ENCODE results near the gene WDR64.
"Not testable (repeated sequence)": the region's sequence is repeated elsewhere in the genome, so short reads cannot be mapped to it uniquely, and the experiment has no call there.

WDR64 gene

GRCh38 chr1:241660424-241660972 is 8.4 kb downstream of the WDR64 start:
- no peak for DNase-seq

GRCh38 chr1:241666419-241666818 is 14.3 kb downstream of the WDR64 start:
- DNase-seq, result no peak

- DNase-seq, result no peak
Measured at GRCh38 chr1:241672301-241672700, 20.2 kb downstream of the WDR64 start.

- no peak for DNase-seq
Measured at GRCh38 chr1:241674805-241675384, 22.8 kb downstream of the WDR64 start.

- no peak for DNase-seq
Measured at GRCh38 chr1:241675983-241676382, 23.9 kb downstream of the WDR64 start.

GRCh38 chr1:241677201-241677600 is 25.1 kb downstream of the WDR64 start:
- DNase-seq, result no peak

- DNase-seq, result no peak
Measured at GRCh38 chr1:241678536-241678935, 26.5 kb downstream of the WDR64 start.

- DNase-seq, result no peak
Measured at GRCh38 chr1:241679404-241679803, 27.3 kb downstream of the WDR64 start.

GRCh38 chr1:241679961-241680360 is 27.9 kb downstream of the WDR64 start:
- no peak for DNase-seq

- not testable (repeated sequence) for DNase-seq
Measured at GRCh38 chr1:241681861-241682448, 29.9 kb downstream of the WDR64 start.

GRCh38 chr1:241682921-241683320 is 30.8 kb downstream of the WDR64 start:
- no peak for DNase-seq

GRCh38 chr1:241684108-241684507 is 32.0 kb downstream of the WDR64 start:
- no peak for DNase-seq

- no peak for DNase-seq
Measured at GRCh38 chr1:241688940-241689368, 36.9 kb downstream of the WDR64 start.

- DNase-seq, result no peak
Measured at GRCh38 chr1:241695246-241696171, 43.4 kb downstream of the WDR64 start.

- no peak for DNase-seq
Measured at GRCh38 chr1:241696172-241696814, 44.2 kb downstream of the WDR64 start.

GRCh38 chr1:241696815-241697639 is 44.9 kb downstream of the WDR64 start:
- DNase-seq, result no peak

GRCh38 chr1:241697640-241698018 is 45.5 kb downstream of the WDR64 start:
- DNase-seq, result no peak

- DNase-seq, result no peak
Measured at GRCh38 chr1:241698177-241698576, 46.1 kb downstream of the WDR64 start.

GRCh38 chr1:241701483-241702295 is 49.6 kb downstream of the WDR64 start:
- DNase-seq, result no peak

- DNase-seq, result no peak
Measured at GRCh38 chr1:241702442-241703373, 50.6 kb downstream of the WDR64 start.

Data from effector CD8-positive, alpha-beta T cell (primary cell).